ENCODE results near the gene NEURL3.
"Not testable (repeated sequence)": the region's sequence is repeated elsewhere in the genome, so short reads cannot be mapped to it uniquely, and the experiment has no call there.

NEURL3 gene, protein sequence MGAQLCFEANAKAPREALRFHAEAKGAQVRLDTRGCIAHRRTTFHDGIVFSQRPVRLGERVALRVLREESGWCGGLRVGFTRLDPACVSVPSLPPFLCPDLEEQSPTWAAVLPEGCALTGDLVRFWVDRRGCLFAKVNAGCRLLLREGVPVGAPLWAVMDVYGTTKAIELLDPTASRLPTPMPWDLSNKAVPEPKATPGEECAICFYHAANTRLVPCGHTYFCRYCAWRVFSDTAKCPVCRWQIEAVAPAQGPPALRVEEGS

DNA sequence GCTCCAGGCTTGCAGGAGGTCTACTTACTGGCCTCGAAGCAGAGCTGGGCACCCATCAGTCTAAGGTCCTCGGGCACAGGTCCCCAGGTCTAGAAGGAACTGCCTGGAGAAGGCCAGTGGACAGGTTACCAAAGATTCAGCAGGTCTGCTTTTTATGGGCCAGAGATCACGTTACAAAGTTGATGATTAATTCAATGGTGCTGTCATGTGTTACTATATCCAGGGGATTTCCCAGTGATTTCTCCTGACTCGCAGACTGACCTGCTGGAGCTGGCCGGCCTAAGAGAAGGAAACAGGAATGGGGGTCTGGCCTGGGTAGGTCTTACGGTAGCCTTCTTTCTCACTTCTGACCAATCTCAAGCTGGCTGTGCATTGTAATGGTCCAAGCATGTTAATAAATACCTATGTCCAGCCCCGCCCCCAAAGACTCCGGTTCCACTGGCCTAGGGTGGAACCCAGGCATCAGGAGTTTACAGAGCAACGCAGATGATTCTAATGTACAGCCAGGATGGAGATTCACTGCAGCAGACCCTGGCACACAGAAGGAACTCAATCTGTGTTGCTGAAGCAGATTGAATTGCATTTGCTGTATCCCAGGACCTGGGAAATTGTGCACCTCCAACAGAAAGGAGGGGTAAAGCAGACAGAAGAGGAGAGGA, at the start of gene NEURL3:
Gene NEURL3 (minus strand): TSS at position 127 of the 659 bp plus-strand sequence. CDS start 71 bp downstream, at position 56.
- no peak for FAIRE-seq

DNA sequence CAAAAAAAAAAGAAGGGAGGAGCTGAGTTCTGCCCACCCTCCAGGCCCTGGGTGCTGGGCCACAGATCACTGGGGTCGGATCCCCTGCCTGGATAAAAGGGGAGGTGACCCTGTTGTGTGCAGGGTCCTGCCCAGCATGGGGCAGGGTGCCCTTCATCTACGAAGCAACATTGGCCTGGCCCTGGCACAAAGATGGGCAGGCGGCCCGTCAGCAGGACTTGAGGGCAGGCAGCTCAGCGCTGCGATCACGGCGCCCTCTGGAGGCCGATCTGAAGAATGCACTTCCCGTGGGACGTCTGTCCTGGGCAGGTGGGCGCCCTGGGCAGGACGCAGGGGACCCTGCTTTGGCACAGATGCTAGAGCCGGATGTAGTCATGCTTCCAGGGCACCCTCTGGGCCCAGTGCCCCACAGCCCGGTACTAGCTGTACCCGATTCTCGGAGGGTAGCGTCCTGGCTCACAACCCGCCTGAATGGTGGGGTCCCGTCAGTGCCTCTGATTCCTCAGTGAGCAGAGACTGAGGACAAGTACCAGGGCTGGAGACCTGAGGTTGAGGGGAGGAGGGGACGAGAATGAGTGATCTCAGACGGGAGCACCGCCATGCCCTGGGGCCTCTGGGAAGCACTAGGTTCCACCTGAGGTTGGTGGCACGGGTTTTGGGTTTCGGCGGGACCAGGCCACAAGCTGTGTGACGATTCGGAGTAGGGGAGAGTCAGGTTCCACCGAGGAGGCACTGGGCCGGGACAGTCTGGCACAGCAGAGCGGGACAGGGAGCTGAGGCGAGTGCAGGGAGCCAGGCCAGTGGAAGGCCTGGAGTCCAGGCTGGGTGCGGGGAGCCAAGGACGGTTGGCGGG, 49.4 kb upstream of the NEURL3 start:
- no peak for FAIRE-seq

DNA sequence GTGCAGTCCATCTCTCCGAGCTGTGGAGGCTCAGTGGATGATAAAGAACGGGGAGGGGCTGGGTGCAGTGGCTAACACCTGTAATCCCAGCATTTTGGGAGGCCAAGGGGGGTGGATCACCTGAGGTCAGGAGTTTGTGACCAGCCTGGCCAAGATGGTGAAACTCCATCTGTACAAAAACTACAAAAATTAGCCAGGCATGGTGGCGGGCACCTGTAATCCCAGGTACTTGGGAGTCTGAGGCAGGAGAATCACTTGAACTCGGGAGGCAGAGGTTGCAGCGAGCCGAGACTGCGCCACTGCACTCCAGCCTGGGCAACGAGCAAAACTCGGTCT, 48.8 kb upstream of the NEURL3 start:
- FAIRE-seq = not testable (repeated sequence)

DNA sequence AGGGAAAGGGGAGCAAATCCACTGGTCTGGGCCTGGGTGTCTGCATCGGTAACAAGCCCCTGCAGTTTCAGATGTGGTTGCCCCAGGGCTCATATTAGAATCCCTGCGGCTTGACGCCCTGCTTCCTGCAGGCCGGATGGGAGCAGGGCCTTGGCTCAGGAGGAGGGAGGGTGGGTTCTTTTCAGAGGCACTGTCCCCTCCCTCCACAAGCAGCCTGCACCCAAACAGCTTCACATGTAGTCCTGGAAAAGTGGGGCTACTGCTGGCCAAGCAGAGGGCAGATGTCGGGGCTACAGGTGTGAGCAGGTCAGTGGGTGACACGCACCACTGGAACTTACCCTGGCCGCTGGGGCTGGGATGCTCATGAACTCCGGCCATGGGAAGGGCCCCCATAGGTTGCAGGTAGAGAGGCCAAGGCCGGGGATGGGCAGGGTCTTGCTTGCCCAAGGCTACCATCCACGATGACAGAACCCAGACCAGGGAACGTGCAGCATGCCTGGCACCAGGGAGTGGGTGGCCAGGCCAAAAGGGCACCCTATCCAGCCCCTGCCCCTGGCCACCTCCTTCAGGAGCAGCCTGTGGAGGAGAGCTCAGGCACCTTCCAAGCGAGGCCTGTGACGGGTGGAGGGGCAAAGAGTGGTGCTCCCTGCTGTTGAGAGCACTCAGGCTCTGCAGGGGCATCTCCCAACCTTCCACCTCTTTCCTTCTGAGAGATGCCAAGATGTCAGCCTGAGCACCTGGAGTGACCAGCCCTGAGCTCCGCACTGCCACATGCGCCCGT, 48.2 kb upstream of the NEURL3 start:
- FAIRE-seq = no peak

DNA sequence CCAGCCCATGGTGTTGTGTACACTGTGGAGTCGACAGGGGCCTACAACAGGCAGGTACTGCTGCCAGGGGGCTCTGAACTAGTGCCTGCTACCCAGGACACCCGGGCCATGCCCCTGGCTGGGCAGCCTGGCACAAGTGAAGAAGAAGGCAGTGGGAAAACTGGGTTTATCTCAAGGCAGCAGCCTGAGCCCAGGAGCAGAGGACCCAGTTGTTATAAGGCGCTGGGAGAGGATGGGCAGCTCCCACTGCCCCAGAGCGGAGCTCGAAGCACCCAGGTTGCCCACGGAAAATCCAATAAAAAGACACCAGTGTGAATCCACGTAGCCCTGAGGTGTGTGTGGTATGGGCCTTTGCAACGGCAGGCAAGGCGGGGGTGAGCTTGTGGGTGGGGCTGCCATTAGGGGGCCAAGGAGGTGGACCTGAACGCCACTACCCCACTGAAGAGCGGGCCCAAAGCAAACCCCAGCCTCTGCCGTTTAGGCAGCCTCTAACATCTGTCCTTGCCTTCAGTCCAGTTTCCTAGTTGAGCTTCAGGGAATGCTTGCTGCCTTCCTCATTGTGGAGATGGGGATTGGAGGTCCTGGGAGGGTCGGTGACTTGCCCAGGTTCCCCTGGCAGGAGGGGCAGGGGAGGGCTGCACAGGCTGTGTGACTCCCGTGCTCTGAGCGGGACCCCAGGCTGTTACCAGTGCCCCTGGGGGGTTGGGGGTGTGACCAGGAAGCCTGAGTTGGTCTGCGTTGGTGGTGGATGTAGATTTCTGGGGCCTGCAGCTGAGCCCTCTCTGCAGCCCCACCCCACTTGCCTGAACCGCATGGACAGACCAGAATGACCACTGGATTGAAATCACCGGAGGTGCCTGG, 47.4 kb upstream of the NEURL3 start:
- FAIRE-seq = no peak

DNA sequence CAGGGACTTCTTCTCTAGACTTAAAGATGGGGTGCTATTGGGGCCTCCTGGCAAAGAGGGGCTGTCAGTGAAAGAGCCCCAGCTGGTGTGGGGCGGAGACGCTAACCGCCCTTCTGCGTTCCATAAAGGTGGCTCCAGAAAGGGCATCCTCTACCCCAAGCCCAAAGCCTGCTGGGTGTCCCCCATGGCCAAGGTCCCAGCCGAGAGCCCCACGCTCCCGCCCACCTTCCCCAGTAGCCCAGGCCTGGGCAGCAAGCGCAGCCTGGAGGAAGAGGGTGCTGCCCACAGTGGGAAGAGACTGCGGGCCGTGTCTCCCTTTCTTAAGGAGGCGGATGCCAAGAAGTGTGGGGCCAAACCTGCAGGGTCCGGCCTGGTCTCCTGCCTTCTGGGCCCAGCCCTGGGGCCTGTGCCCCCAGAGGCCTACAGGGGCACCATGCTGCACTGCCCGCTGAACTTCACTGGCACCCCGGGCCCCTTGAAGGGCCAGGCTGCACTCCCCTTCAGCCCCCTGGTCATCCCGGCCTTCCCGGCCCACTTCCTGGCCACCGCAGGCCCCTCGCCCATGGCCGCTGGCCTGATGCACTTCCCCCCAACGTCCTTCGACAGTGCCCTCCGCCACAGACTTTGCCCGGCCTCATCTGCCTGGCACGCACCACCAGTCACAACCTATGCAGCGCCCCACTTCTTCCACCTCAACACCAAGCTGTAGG, 46.6 kb upstream of the NEURL3 start:
- no peak for FAIRE-seq

DNA sequence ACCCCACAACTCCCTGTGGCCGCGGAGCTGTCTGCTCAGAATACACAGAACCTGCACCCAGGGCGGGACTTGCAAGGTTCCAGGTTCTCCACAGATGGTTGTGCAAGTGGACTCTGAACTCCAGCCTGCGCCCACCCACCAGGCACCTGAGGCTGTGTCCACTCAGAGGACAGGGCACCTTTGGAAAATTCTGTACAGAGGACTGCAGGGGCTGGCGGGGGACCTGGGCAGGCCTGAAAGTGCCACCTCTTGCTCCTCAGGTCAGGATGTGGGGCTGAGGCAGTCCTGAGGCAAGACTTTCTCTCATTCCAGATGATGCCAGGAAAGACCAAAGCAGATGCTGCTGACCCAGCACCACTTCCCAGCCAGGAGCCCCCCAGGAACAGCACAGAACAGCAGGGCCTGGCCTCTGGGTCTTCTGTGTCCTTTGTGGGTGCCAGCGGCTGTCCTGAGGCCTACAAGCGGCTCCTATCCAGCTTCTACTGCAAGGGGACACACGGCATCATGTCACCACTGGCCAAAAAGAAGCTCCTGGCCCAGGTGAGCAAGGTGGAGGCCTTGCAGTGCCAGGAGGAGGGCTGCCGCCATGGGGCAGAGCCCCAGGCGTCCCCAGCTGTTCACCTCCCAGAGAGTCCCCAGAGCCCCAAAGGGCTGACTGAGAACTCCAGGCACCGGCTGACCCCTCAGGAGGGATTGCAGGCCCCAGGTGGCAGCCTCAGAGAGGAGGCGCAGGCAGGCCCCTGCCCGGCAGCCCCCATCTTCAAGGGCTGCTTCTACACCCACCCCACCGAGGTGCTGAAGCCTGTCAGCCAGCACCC, 45.8 kb upstream of the NEURL3 start:
- no peak for FAIRE-seq

DNA sequence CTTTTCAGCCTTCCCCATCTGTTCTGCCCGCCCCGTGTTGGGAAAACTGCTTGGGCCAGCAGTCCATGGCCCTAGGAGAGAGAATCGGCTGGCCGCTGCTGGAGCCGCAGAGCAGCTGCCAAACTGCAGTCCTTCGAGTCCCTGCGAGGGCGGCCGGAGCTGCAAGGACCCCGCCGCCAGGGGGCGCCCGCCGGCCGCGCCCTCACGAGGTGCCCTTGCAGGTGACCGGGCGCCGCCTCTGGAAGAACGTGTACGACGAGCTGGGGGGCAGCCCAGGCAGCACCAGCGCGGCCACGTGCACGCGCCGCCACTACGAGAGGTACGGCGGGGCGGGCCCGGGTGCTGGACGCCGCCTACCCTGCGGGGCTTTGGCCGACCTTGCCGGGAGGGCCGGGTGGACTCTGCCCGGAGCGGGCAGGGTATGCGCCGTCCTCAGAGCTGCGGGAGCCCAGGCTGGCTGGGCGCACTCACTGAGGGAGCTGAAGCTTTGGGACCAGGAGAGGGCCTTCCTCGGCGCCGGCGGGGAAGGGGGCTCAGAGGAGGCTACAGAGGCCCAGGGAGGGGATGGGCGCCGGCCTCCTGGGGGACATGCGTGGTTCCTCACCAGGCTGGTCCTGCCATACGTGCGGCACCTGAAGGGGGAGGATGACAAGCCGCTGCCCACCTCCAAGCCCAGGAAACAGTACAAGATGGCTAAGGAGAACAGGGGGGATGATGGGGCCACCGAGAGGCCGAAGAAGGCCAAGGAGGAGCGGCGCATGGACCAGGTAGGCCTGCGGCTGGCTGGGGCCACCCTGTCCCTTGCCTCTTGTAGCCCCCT, 45.0 kb upstream of the NEURL3 start:
- no peak for FAIRE-seq

DNA sequence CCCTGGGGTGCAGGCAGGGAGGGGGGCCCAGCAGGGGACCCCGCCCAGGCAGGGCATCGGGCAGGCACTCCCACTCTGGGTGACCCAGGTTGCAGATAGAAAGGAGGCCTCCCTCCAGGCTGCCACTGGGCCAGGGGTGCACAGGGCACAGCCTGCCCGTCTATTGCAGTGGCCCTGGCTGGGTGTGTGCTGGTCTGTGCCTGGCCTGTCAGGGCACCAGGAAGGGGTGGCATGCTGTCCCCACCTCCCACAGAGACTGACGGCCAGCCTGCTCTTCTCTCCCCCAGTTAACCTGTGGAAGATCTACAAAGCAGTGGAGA, 44.3 kb upstream of the NEURL3 start:
- FAIRE-seq = no peak

DNA sequence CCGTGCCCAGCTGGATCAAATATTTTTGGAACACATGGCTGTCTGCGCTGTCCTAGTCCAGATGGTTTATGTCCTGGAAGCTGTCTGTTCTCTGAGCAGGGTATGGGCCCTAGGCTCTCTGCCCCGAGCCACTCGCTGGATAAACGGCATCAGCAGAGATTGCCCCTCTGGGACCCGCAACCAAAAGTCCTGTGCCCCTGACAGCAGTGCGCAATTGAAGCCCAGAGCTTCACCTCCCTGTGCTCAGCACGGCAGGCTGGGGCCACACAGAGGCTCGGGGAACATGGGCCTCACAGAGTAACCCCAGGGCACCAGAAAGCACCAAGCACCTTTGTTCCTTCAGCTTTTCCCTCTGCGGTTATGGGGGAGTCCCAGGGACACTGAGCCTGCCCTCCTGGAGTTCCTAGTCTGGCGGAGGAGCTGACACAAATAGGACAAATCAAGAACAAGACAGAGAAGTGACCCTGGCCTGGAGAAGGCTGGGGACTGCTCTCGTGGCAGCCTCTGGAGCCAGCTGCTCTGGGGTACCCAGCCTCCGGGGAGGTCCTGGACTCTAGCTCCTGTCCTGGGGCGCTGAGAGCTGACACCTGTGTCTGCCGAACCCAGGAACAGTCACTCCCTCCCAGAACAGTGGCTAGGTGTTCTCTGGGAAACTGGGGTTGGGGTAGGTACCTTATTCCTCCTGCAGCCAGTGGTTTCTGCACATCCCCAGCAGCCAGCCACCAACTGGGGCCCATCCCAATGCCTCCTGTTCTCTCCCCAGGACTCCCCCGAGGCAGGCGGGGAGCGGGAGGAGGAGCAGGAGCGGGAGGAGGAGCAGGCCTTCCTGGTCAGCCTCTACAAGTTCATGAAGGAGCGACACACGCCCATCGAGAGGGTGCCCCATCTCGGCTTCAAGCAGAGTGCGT, 43.7 kb upstream of the NEURL3 start:
- FAIRE-seq = no peak

DNA sequence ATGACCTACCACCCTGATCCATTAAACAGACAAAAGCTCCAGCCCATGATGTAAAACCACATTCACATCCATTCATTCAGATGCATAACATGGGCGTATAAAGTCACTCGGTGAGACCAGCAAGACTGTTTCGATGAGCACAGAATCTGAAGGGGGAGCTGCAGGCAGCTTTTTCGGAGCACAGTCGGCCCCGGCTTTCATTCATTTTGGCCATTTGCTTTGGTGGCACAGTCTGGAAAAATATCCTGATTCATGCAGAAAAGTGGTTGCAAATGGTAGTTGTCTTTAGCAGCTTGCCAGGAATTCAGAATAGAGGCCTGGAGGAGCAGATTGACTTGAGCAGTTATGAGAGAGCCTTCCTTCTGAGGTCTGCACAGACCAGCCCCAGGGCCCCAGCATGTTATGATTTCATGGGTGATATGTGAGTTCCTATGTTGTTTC, 42.6 kb upstream of the NEURL3 start:
- no peak for FAIRE-seq

DNA sequence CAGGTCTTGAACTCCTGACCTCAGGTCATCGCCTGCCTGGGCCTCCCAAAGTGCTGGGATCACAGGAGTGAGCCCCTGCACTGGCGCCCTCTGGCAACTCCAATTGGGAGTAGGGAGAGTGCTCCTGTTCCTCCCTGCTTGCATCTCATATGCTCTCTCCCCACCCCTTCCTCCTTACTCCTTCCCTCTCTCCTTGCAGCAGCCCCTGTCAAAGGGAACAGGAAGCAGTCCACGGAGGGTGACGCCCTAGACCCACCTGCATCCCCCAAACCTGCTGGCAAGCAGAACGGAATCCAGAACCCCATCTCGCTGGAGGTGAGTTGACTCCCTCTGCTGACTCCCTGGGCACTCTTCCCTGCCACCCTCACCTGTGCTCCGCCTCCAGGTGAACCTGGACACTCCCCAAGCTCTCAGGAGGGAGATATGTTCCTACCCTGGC, 42.1 kb upstream of the NEURL3 start:
- no peak for FAIRE-seq

DNA sequence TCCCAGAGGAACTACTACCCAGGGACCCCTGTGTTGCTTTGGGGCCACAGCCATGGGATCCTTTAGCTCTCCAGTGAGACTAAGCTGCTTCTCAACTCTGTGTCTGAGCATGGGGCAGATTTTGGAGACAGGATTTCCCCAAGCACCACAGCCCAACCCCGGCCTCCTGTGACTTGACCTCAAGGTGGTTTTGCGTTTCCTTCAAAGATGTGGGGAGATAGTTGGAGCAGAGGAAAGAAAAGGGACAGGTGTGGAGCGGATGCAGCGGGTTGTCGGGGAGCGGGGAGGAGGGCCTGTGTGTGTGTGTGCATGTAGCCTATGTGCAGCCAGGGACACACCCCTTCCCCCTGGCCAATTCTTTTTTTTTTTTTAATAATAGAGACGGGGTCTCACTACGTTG, 41.6 kb upstream of the NEURL3 start:
- FAIRE-seq = no peak

DNA sequence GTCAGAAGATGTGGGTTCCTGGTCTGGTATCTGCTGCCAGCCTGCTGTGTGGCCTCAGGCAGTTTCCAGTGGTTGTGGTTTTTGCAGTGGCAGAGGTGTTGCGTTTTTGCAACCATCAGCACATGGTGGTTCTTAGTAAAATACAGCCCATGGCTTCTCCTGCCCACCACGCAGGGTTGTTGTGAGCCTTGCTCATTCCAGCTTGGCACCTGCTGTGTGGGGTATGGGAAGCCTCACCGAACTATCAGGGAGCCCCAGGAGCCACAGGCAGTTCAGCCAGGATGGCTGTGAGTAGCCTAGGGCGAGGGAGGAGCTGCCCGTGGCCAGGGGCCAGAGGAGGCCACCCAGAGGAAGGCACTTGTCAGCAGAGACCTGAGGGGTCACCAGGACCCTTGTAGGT, 41.2 kb upstream of the NEURL3 start:
- no peak for FAIRE-seq

DNA sequence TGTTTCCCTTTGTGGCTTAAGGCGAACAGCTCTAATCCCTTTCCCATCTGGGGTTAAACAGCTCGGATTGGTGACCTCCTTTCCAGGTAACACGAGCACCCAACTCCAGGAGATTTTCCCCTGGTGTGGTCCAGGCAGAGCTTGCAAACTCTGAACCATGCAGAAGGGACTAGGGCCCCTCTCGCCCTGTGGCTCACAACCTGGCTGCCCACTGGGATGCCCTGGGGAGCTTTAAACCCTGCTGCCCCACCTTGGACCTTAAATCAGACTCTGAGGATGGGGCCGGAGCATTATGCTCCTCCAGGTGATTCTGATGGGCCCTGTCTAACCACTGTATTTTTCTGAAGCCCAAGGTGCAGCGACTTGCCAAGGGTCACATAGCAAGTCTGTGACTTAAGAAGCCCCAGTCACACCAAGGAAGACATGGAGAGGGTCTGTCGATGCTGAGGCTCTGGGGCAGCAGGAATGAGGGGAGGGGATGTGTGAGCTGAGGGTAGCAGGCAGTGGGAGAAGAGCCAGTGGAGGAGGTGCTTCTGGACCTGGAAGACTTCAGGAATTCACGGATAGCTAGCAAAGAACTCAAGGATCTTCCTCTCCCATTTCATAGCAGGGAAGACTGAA, 37.3 kb upstream of the NEURL3 start:
- no peak for FAIRE-seq

DNA sequence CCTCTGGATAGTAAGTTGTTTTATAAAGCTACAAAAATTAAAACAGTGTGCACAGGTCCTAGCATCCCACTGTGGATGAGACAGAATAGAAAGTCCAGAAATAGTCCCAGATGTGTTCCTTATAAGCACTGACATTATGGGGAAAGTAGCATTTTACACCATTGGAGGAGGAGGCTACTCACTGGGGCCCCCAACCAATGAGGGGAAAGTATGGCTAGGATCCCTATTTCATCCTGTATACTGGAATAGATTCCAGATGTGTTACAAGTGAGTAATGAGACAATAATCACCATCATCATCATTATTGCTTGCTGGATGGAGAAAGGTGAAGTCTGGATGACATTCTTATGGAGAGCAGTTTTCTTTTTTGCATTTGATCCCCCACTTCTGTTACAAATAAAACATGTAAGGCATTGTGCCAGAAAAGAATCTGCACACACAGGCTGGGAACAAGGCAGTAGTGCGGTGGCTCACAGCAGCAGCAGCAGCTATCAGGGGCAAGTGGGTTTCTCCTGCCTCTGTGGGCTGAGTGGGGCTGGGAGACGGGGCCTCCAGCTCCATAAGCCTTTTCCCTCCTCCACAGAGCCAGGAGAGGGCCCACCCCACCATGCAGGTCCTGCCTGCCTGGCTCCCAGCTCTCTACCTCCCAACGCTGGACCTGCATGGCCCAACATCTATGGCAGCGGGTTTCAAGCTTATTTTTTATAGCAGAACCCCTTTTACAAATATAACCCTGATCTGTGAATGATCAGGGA, 36.4 kb upstream of the NEURL3 start:
- FAIRE-seq = no peak

DNA sequence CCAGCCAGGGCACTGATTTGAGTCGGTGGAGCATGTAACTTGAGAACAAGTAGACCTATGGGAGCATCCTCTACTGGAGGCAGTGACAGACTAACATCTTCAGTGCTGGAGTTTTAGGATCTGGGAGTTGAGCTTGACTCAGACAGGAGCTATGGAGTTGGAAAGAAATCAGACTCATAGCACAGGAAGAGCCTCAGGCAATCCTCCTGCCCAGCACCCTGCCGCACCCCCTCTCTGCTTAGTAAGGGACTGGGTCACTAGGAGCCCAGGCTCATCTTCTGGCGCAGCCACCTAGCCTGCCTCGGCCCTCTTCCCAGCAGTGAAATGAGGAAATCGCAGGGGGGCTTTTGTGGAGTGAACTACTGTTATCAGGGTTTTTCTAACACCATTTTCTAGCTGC, 35.0 kb upstream of the NEURL3 start:
- no peak for FAIRE-seq

Data from colon (tissue), 2 donors.